K562 (cell line): Measurements from ENCODE around the gene NCAPD2. TPM values are rescaled to one million over a fixed set of nuclear protein-coding genes. Genes with fewer than 3 reads are reported as not detected.
A peak's percentile ranks its signal among the peaks of the same experiment; 100 is the strongest.

ENCODE experiments used
- CHD2 ChIP-seq: IDR thresholded peaks from 2 replicates; pipeline ENCODE4 v1.6.1; 2011; ENCODE audit warnings: low read depth, low read length
- NCOA4 ChIP-seq: fragments of 450-650 bp; IDR thresholded peaks from 2 replicates; pipeline ENCODE4 v1.6.1; 2018; ENCODE audit warnings: mild to moderate bottlenecking; ENCODE audit not compliant: partially characterized antibody
- POLR3A ChIP-seq: IDR thresholded peaks from 2 replicates; pipeline ENCODE4 v1.6.1; 2011; ENCODE audit warnings: borderline replicate concordance, mild to moderate bottlenecking, moderate library complexity; ENCODE audit not compliant: insufficient read length, insufficient read depth; ENCODE audit errors: extremely low read depth
- STAT5B ChIP-seq: fragments of 250-450 bp; sonication (Bioruptor Pico); IDR thresholded peaks from 2 replicates; pipeline ENCODE4 v1.8.0; 2021; ENCODE audit warnings: mild to moderate bottlenecking, inconsistent platforms
- ZNF175 ChIP-seq: fragments of 200-800 bp; sonication (Bioruptor generic); IDR thresholded peaks from 2 replicates; pipeline ENCODE4 v1.6.1; 2016; ENCODE audit warnings: low read depth, mild to moderate bottlenecking, missing genetic modification characterization, missing compliant biosample characterization
- ZNF695 ChIP-seq: fragments of 450-650 bp; formaldehyde crosslinking; IDR thresholded peaks from 2 replicates; pipeline ENCODE4 v1.4.0; 2020; ENCODE audit warnings: mild to moderate bottlenecking, moderate library complexity
- polyA plus RNA-seq, 8 experiments: library from polyadenylated mRNA; depleted of rRNA in 4 of 8; stranded (reverse) in 5 of 8; unstranded in 3 of 8; fragments of >200 nt; fragmentation: Nextera tagmentation in 2 of 8; fragmentation: Illumina TruSeq in 1 of 8; extraction: Ambion mirVana in 2 of 8; extraction: Trizol in 1 of 8; gene quantifications; 2 replicates each; pipeline versions ENCODE4 v1.2.1 to v1.2.3, GENCODE V29; 2011 to 2014; ENCODE audit warnings: inconsistent platforms in 1 of 8, missing spikeins in 1 of 8
- total RNA-seq, 7 experiments: library from RNA; depleted of rRNA in 6 of 7; stranded (reverse); fragments of >200 nt in 6 of 7; fragmentation: Illumina TruSeq in 2 of 7; extraction: Trizol in 2 of 7; gene quantifications; 2 replicates each; pipeline versions ENCODE4 v1.2.1 to v1.2.3, GENCODE V29; 2011 to 2021; ENCODE audit warnings: low replicate concordance in 1 of 7
- TF ChIP-seq, protein P1 (sequence below): fragments of 250-450 bp; sonication (Bioruptor Pico); IDR thresholded peaks from 2 replicates; pipeline ENCODE4 v1.5.0; 2022; ENCODE audit warnings: mild to moderate bottlenecking
- TF ChIP-seq, protein P2 (sequence below): sonication (generic); formaldehyde crosslinking; IDR thresholded peaks from 2 replicates; pipeline ENCODE4 v1.8.1; 2023; ENCODE audit warnings: mild to moderate bottlenecking, missing genetic modification reagents
- TF ChIP-seq, protein P3 (sequence below), 2 experiments: fragments of 450-650 bp in 1 of 2; sonication (generic) in 1 of 2; formaldehyde crosslinking in 1 of 2; IDR thresholded peaks; 2 replicates each; pipeline versions ENCODE4 v1.7.1 to v1.9.0; 2016 to 2022; ENCODE audit warnings: inconsistent platforms in 1 of 2, mild to moderate bottlenecking in 1 of 2, missing genetic modification reagents in 1 of 2
- TF ChIP-seq, protein P4 (sequence below): fragments of 450-650 bp; formaldehyde crosslinking; IDR thresholded peaks from 2 replicates; pipeline ENCODE4 v1.4.0; 2022; ENCODE audit warnings: missing genetic modification characterization
- TF ChIP-seq, protein P5 (sequence below): fragments of 250-450 bp; sonication (Bioruptor Pico); IDR thresholded peaks from 2 replicates; pipeline ENCODE4 v1.6.1; 2021; ENCODE audit warnings: mild to moderate bottlenecking

NCAPD2 gene
- total and polyA plus RNA-seq, 9 of the 15 experiments (the other 6 are each of a cell fraction or from before 2014, with no cell fraction given): 16.9 to 93.7 (median 68.3) TPM

DNA sequence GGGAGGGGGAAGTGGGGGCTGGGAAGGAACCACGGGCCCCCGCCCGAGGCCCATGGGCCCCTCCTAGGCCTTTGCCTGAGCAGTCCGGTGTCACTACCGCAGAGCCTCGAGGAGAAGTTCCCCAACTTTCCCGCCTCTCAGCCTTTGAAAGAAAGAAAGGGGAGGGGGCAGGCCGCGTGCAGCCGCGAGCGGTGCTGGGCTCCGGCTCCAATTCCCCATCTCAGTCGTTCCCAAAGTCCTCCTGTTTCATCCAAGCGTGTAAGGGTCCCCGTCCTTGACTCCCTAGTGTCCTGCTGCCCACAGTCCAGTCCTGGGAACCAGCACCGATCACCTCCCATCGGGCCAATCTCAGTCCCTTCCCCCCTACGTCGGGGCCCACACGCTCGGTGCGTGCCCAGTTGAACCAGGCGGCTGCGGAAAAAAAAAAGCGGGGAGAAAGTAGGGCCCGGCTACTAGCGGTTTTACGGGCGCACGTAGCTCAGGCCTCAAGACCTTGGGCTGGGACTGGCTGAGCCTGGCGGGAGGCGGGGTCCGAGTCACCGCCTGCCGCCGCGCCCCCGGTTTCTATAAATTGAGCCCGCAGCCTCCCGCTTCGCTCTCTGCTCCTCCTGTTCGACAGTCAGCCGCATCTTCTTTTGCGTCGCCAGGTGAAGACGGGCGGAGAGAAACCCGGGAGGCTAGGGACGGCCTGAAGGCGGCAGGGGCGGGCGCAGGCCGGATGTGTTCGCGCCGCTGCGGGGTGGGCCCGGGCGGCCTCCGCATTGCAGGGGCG is 40.2 kb downstream of the NCAPD2 start, which contains the start of gene GAPDH (continued):
- TF ChIP-seq CHD2: no peak; the same call in 1 of the 2 replicates
- TF ChIP-seq, protein P1, sequence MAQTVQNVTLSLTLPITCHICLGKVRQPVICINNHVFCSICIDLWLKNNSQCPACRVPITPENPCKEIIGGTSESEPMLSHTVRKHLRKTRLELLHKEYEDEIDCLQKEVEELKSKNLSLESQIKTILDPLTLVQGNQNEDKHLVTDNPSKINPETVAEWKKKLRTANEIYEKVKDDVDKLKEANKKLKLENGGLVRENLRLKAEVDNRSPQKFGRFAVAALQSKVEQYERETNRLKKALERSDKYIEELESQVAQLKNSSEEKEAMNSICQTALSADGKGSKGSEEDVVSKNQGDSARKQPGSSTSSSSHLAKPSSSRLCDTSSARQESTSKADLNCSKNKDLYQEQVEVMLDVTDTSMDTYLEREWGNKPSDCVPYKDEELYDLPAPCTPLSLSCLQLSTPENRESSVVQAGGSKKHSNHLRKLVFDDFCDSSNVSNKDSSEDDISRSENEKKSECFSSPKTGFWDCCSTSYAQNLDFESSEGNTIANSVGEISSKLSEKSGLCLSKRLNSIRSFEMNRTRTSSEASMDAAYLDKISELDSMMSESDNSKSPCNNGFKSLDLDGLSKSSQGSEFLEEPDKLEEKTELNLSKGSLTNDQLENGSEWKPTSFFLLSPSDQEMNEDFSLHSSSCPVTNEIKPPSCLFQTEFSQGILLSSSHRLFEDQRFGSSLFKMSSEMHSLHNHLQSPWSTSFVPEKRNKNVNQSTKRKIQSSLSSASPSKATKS (CRISPR knock-in tag): no peak
- no peak for TF ChIP-seq ZNF695
- TF ChIP-seq ZNF175 (CRISPR knock-in tag): no peak; the same call in 1 of the 2 replicates
- TF ChIP-seq NCOA4: no peak
- TF ChIP-seq POLR3A: no peak
- TF ChIP-seq, protein P2, sequence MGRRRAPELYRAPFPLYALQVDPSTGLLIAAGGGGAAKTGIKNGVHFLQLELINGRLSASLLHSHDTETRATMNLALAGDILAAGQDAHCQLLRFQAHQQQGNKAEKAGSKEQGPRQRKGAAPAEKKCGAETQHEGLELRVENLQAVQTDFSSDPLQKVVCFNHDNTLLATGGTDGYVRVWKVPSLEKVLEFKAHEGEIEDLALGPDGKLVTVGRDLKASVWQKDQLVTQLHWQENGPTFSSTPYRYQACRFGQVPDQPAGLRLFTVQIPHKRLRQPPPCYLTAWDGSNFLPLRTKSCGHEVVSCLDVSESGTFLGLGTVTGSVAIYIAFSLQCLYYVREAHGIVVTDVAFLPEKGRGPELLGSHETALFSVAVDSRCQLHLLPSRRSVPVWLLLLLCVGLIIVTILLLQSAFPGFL (CRISPR knock-in tag): no peak
- TF ChIP-seq, protein P3, sequence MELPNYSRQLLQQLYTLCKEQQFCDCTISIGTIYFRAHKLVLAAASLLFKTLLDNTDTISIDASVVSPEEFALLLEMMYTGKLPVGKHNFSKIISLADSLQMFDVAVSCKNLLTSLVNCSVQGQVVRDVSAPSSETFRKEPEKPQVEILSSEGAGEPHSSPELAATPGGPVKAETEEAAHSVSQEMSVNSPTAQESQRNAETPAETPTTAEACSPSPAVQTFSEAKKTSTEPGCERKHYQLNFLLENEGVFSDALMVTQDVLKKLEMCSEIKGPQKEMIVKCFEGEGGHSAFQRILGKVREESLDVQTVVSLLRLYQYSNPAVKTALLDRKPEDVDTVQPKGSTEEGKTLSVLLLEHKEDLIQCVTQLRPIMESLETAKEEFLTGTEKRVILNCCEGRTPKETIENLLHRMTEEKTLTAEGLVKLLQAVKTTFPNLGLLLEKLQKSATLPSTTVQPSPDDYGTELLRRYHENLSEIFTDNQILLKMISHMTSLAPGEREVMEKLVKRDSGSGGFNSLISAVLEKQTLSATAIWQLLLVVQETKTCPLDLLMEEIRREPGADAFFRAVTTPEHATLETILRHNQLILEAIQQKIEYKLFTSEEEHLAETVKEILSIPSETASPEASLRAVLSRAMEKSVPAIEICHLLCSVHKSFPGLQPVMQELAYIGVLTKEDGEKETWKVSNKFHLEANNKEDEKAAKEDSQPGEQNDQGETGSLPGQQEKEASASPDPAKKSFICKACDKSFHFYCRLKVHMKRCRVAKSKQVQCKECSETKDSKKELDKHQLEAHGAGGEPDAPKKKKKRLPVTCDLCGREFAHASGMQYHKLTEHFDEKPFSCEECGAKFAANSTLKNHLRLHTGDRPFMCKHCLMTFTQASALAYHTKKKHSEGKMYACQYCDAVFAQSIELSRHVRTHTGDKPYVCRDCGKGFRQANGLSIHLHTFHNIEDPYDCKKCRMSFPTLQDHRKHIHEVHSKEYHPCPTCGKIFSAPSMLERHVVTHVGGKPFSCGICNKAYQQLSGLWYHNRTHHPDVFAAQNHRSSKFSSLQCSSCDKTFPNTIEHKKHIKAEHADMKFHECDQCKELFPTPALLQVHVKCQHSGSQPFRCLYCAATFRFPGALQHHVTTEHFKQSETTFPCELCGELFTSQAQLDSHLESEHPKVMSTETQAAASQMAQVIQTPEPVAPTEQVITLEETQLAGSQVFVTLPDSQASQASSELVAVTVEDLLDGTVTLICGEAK (IDR thresholded peaks at IDR 0.05): peak; percentile 65
- TF ChIP-seq, protein P3 (CRISPR knock-in tag; IDR thresholded peaks at IDR 0.05): peak; percentile 45; the same call in 1 of the 2 replicates
- TF ChIP-seq, protein P4, sequence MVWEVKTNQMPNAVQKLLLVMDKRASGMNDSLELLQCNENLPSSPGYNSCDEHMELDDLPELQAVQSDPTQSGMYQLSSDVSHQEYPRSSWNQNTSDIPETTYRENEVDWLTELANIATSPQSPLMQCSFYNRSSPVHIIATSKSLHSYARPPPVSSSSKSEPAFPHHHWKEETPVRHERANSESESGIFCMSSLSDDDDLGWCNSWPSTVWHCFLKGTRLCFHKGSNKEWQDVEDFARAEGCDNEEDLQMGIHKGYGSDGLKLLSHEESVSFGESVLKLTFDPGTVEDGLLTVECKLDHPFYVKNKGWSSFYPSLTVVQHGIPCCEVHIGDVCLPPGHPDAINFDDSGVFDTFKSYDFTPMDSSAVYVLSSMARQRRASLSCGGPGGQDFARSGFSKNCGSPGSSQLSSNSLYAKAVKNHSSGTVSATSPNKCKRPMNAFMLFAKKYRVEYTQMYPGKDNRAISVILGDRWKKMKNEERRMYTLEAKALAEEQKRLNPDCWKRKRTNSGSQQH (CRISPR knock-in tag): no peak
- TF ChIP-seq STAT5B (CRISPR knock-in tag): no peak
- TF ChIP-seq, protein P5, sequence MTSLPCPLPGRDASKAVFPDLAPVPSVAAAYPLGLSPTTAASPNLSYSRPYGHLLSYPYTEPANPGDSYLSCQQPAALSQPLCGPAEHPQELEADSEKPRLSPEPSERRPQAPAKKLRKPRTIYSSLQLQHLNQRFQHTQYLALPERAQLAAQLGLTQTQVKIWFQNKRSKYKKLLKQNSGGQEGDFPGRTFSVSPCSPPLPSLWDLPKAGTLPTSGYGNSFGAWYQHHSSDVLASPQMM (CRISPR knock-in tag): no peak
